ENCODE data around the gene NPB. TPM values are rescaled to one million over a fixed set of nuclear protein-coding genes. Genes with fewer than 3 reads are reported as not detected.

Gene NPB
- total RNA-seq, 2 experiments from 2014 or later: 0.23 TPM; not detected in 1

- no peak for DNase-seq
- CTCF ChIA-PET: no interaction called here
- Mint-ChIP-seq H3K4me3 (no peak overlapping the region), H3K27me3 (no peaks in the 10 kb centered on the region), H3K27ac (no peak overlapping the region), H3K36me3 (peaks cover 26% of the 10 kb centered on the region), H3K9me3 (ENCODE audit: low read depth) (no peaks in the 10 kb centered on the region), H3K4me1 (peaks cover 50% of the 10 kb centered on the region)
- no peak for ATAC-seq
Measured at GRCh38 chr17:81865733-81866439, 36.2 kb upstream of the NPB start.

DNA sequence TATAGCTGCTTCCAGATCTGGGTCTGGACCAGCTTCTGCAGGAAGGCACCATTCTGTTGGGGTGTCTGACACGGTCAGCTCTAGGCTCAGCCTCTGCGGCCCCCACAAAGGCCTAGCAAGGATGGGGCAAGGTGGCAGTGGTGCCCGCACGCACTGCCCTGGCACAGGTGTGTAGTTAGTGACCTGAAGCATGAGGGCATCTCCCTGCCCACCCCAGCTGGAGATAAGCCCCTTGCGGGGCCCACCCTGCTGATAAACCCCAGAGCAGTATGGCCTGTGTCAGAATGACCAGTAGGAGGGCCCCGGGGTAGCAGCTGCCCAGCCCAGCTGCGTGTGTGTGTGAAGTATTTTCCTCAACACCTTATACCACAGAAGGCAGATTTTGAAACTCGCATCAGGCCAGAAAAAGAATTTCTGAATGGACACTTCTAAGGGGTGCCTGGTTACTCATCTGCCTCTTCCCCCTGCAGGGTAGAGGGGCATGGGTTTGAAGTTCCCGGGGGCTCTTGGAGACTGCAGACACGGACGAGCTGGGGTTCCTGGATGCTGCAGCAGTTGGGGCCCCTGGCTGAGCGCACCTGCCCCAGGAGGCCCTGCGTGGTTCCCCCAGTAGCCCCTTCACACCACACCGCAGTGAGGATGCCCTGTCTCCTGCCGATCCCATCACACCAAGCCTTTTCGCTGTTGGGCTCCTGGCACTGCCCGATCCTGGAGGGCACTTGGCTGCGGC is 35.4 kb upstream of the NPB start:
- H3K4me3 Mint-ChIP-seq: no peak overlapping the region
- H3K4me1 Mint-ChIP-seq: peaks cover 48% of the 10 kb centered on the region
- no peak for ATAC-seq
- peaks cover 28% of the 10 kb centered on the region for H3K36me3 Mint-ChIP-seq
- no peaks in the 10 kb centered on the region for H3K9me3 Mint-ChIP-seq (ENCODE audit: low read depth)
- CTCF ChIA-PET: no interaction called here
- peak overlapping the region; percentile 73 for H3K27ac Mint-ChIP-seq
- H3K27me3 Mint-ChIP-seq: no peaks in the 10 kb centered on the region
- DNase-seq: no peak

GRCh38 chr17:81867170-81867990 is 34.7 kb upstream of the NPB start:
- peak; percentile 49 for DNase-seq
- Mint-ChIP-seq H3K9me3 (ENCODE audit: low read depth) (no peaks in the 10 kb centered on the region), H3K36me3 (peaks cover 28% of the 10 kb centered on the region), H3K4me1 (peaks cover 48% of the 10 kb centered on the region), H3K27me3 (no peaks in the 10 kb centered on the region), H3K4me3 (no peak overlapping the region), H3K27ac (peak overlapping the region; percentile 73)
- ATAC-seq: no peak
- CTCF ChIA-PET: no interaction called here

GRCh38 chr17:81867991-81868673 is 33.9 kb upstream of the NPB start:
- Mint-ChIP-seq H3K36me3 (peaks cover 24% of the 10 kb centered on the region), H3K27ac (peak overlapping the region; percentile 57), H3K4me1 (peaks cover 46% of the 10 kb centered on the region), H3K9me3 (ENCODE audit: low read depth) (no peaks in the 10 kb centered on the region), H3K4me3 (no peak overlapping the region), H3K27me3 (no peaks in the 10 kb centered on the region)
- DNase-seq: no peak
- CTCF ChIA-PET: interaction anchor here (1.5 to 3.4 kb wide), 4 partner anchors 9 to 49 kb away, joined by 4 to 16 read pairs (median 6); partner anchors contain the start of genes ANAPC11 and SIRT7
- no peak for ATAC-seq

GRCh38 chr17:81868674-81869220 is 33.3 kb upstream of the NPB start:
- no peak for ATAC-seq
- Mint-ChIP-seq H3K27ac (peak overlapping the region; percentile 91), H3K27me3 (no peaks in the 10 kb centered on the region), H3K36me3 (peaks cover 22% of the 10 kb centered on the region), H3K9me3 (ENCODE audit: low read depth) (no peaks in the 10 kb centered on the region), H3K4me3 (no peak overlapping the region), H3K4me1 (peaks cover 42% of the 10 kb centered on the region)
- DNase-seq: peak; percentile 48
- CTCF ChIA-PET: interaction anchor here (0.6 to 3.4 kb wide), 11 partner anchors 8 to 151 kb away, joined by 3 to 16 read pairs (median 6); partner anchors contain the start of genes ANAPC11, MAFG, P4HB and SIRT7

DNA sequence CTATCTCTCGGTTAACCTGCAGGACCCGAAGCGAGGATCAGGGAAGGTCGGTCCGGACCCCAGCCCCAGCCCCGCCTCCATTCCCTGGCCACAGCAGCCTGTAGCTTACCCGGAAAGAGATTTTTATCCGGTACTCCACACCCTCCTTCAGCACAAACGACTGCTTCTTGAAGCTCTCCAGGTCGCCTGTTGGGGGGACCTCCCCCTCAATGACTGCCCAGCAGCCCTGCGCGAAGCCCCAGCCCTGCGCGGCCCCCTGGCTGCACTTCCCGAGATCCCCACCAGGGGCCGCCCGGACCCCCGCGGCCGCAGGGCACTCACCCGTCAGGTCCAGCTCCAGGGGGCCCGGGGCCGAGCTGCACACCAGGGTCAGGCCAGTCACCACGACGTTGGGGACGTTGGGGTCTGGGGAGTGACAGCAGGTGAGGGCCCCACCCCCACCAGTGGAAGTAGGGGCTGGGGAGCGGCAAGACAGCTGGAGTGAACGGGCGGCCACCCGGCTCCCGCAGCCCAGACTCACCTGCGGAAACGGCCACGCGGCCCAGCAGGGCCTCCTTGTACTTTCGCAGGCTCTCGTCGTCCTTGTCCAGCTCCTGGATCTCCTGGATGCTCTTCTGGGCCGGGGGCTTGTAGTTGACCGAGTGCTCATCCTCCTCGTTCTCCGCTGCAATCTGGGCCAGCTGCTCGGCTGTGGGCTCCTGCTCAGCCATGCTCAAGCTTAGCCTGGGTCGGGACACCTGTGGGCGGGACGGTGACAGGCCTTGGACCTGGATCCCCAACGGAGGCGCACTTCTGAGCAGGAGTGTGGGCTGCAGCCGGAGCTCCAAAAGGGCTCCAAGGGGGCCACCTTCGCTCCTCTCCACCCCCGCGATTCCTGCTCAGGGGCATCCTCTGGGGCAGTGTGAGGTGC is 32.6 kb upstream of the NPB start:
- H3K27ac Mint-ChIP-seq: peak overlapping the region; percentile 91
- no peak for ATAC-seq
- peaks cover 22% of the 10 kb centered on the region for H3K36me3 Mint-ChIP-seq
- peak; percentile 62 for DNase-seq
- peak overlapping the region; percentile 85 for H3K4me3 Mint-ChIP-seq
- H3K4me1 Mint-ChIP-seq: peaks cover 40% of the 10 kb centered on the region
- CTCF ChIA-PET: interaction anchor here (0.5 to 3.4 kb wide), 15 partner anchors 8 to 153 kb away, joined by 3 to 16 read pairs (median 4); partner anchors contain the start of genes ALYREF, ANAPC11, CENPX and LRRC45
- no peaks in the 10 kb centered on the region for H3K27me3 Mint-ChIP-seq
- no peaks in the 10 kb centered on the region for H3K9me3 Mint-ChIP-seq (ENCODE audit: low read depth)

DNA sequence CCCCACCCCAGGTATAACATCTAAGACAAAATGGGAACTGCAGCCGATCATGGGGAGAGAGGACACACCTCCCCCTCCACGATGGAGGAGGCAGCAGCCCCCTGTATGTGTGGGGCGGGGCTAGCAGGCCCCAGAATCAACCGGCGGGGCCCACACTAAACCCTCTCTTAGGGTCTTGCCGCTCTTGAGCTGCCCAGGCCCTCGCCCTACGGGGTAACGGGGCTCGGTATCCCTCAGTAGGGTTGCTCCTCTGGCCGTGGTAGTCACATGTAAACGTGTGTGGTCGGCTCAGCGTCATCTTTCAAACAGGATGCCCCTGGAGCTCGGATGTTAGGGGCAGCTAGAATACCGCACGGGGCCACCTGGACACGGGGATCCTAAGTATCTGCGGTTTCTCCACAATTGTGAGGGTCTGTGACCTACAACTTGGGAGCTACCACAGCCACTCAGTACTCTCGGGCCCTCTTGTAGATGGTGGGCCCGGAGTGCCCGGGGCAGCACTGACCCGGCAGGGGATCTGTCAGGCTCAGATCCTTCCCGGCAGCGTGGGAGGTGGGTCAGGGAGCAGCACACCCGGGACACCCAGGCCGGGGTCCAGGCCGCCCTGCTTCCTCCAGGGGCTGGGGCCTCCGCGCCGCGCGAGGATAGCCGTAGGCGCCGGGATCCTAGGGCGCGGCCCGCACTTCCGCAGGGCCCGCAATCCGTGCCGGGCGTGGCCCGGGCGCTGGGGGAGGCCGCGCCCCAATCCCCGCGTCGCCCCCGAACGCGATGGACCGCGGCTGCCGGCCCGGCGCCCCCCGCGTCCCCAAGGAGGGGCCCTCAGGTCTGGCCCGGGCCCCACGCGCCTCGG is 31.7 kb upstream of the NPB start:
- peaks cover 22% of the 10 kb centered on the region for H3K36me3 Mint-ChIP-seq
- H3K4me3 Mint-ChIP-seq: peak overlapping the region; percentile 85
- no peaks in the 10 kb centered on the region for H3K9me3 Mint-ChIP-seq (ENCODE audit: low read depth)
- peak overlapping the region; percentile 91 for H3K27ac Mint-ChIP-seq
- DNase-seq (peak; percentile 85), ATAC-seq (peak; percentile 48)
- H3K27me3 Mint-ChIP-seq: no peaks in the 10 kb centered on the region
- H3K4me1 Mint-ChIP-seq: peaks cover 42% of the 10 kb centered on the region
- CTCF ChIA-PET: interaction anchor here (0.7 to 3.4 kb wide), 11 partner anchors 9 to 152 kb away, joined by 3 to 16 read pairs (median 6); partner anchors contain the start of genes ALYREF, ANAPC11, CENPX and LRRC45

GRCh38 chr17:81870981-81871386 is 31.1 kb upstream of the NPB start, which contains the start of gene ARHGDIA:
ARHGDIA (minus strand) TSS chr17:81871337; CDS start chr17:81869930, 1,407 bp downstream.
- H3K4me3 Mint-ChIP-seq: peak within 1 kb of the TSS; percentile 85
- DNase-seq (no peak), ATAC-seq (peak; percentile 68)
- H3K9me3 Mint-ChIP-seq (ENCODE audit: low read depth): no peaks in the 10 kb centered on the region
- peak within 1 kb of the TSS; percentile 93 for H3K27ac Mint-ChIP-seq
- H3K36me3 Mint-ChIP-seq: peaks cover 22% of the 10 kb centered on the region
- CTCF ChIA-PET: interaction anchor here (0.7 to 3.4 kb wide), 6 partner anchors 10 to 152 kb away, joined by 3 to 16 read pairs (median 6); partner anchors contain the start of genes ALYREF, ANAPC11, CENPX and LRRC45
- H3K27me3 Mint-ChIP-seq: no peaks in the 10 kb centered on the region
- H3K4me1 Mint-ChIP-seq: peaks cover 40% of the 10 kb centered on the region

DNA sequence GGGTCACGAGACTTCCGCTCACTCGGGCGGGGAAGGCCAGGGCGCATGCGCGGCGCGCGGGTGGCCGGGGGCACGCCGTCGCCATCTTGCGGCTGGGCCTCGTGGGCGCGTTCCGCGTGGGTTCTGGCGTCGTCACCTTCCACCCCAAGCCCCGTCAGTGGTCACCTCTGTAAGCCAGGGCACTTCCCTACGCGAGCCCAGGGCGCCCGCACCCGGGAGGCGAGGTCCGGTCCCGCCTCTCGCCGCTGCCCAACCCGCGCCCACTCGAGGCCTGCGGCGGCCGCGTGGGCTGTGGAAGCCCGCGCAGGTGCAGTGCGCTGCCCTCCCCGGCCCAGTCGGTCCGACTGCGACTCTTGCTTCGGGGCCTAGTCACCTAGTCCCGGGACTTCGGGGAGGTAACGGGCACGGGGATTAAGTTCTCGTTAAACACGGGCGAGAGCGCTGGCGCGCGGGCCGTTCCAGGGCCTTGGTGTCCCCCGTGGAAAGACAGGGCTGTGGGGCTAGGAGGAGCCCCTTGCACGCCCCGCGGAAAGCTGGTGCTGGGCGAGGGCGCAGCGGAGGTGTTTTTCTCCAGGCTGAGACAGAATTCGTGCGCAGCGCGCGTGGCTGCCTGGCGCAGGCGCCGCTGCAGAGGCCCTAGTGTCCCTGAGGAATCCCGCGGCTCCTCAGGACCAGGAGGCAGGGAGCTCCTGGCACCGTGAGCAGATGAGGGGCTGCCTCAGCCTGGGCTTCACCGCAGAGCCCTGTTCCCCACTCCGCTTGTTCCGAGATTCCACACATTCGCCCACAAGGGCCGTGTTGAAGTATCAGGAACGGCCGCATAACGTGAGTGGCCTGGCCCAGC is 30.4 kb upstream of the NPB start:
- peak overlapping the region; percentile 93 for H3K27ac Mint-ChIP-seq
- DNase-seq (peak; percentile 96), ATAC-seq (peak; percentile 17)
- H3K9me3 Mint-ChIP-seq (ENCODE audit: low read depth): no peaks in the 10 kb centered on the region
- CTCF ChIA-PET: interaction anchor here (1.2 to 3.4 kb wide), 8 partner anchors 9 to 166 kb away, joined by 3 to 16 read pairs (median 4); partner anchors contain the start of genes ALYREF, ANAPC11, CENPX and DCXR
- no peaks in the 10 kb centered on the region for H3K27me3 Mint-ChIP-seq
- H3K36me3 Mint-ChIP-seq: peaks cover 22% of the 10 kb centered on the region
- H3K4me3 Mint-ChIP-seq: peak overlapping the region; percentile 82
- peaks cover 37% of the 10 kb centered on the region for H3K4me1 Mint-ChIP-seq

DNA sequence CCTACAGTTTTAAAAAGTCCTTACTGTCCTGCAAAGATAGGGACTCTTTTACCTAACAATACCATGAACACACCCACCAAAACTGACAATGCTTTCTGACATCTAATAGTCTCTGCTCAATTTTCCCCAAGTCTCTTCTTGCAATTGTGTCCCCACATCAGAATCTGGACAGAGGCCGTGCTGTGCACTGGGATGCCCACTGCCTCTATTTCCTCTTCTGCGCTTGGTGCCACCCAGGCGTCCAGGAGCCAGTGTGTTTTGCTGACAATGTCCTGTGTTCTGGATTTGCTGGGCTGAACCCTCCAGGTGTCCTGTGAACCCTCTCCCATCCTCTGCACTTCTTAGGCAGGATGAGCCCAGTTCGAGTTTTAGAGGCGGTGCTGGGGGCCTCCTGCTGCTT is 24.5 kb upstream of the NPB start:
- H3K4me1 Mint-ChIP-seq: peaks cover 11% of the 10 kb centered on the region
- DNase-seq (no peak), ATAC-seq (no peak)
- H3K27me3 Mint-ChIP-seq: no peaks in the 10 kb centered on the region
- H3K4me3 Mint-ChIP-seq: no peak overlapping the region
- no peaks in the 10 kb centered on the region for H3K9me3 Mint-ChIP-seq (ENCODE audit: low read depth)
- CTCF ChIA-PET: no interaction called here
- H3K27ac Mint-ChIP-seq: no peak overlapping the region
- H3K36me3 Mint-ChIP-seq: peaks cover 31% of the 10 kb centered on the region

Data from activated CD8-positive, alpha-beta memory T cell treated with anti-CD3 and anti-CD28 coated beads, Interleukin-2, amount 10 ng/mL, durations not matched to agents 7 days and 5 days (primary cell).